ENCODE results near the gene PPP1R7.
A peak's percentile ranks its signal among the peaks of the same experiment; 100 is the strongest.

The PPP1R7 gene

DNA sequence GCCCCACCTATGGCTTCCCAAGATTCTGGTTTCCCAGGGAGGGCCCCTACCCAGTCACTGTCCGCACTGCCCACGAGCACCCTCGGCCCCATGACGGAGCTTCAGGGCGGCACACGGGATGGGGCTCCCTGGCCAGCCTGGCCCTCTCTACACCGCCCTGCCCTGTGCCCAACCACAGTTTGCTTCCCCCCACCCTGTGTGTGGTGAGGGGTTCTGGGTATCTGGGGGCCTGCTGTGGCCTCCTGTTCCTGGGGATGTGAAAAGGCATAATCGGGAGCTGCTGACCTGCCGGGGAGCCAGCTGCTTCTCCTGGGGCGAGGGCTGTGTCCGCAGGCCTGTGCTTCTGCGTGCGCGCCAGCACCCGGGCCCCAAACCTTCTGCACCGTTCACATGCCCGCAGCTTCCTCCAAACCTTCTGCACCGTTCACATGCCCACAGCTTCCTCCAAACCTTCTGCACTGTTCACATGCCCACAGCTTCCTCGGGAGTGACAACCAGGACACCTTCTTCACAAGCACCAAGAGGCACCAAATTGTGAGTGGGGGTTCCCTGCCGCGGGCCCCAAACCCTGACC is 50.6 kb downstream of the PPP1R7 start:
- Mint-ChIP-seq H3K9me3 (no peaks in the 10 kb centered on the region), H3K27ac (no peak overlapping the region), H3K36me3 (no peaks in the 10 kb centered on the region), H3K27me3 (peaks cover 15% of the 10 kb centered on the region), H3K4me1 (no peaks in the 10 kb centered on the region), H3K4me3 (no peak overlapping the region)
- ATAC-seq, result no peak

- Mint-ChIP-seq H3K36me3 (no peaks in the 10 kb centered on the region), H3K27ac (no peak overlapping the region), H3K4me3 (no peak overlapping the region), H3K9me3 (no peaks in the 10 kb centered on the region), H3K4me1 (no peaks in the 10 kb centered on the region), H3K27me3 (peaks cover 15% of the 10 kb centered on the region)
- no peak for ATAC-seq
These were observed 51.4 kb downstream of the PPP1R7 start for GRCh38 chr2:241201445-241202267.

DNA sequence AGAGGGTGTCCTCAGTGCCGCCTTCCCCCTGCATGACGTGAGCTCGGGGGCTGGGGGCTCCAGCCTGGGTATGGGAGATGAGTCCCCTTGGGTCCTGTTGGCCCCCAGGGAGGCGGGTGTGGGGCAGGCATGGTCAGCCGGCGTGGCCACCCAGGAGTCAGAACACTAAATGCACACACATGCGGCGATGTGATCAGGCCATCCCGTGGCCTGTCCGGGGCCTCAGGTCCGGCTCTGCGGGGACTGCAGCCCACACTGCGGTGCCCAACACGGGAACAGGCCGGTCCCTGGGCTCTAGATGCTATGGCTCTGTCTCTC is 52.0 kb downstream of the PPP1R7 start:
- Mint-ChIP-seq H3K9me3 (no peaks in the 10 kb centered on the region), H3K27ac (no peak overlapping the region), H3K36me3 (no peaks in the 10 kb centered on the region), H3K27me3 (peaks cover 15% of the 10 kb centered on the region), H3K4me3 (no peak overlapping the region), H3K4me1 (no peaks in the 10 kb centered on the region)
- no peak for ATAC-seq

DNA sequence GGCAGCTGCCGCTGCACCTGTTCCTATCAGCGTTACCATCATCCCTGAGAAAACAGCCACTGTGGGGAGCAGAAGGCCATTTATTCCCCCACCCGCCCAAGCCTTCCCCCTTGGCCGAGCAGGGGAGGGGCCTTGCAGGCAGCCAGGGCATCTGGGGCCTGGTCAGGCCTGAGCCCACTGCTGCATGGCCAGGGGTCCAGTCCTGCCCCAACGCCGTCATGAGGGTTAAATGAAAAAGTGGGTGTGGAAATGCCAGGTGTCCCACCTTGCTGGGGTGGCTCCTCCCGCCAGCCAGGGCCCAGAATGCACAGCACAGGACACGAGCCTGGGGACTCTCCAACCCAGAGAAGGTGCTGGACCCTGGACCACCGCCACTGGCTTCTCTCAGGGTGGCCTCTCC is 52.4 kb downstream of the PPP1R7 start:
- Mint-ChIP-seq H3K36me3 (no peaks in the 10 kb centered on the region), H3K4me1 (no peaks in the 10 kb centered on the region), H3K27me3 (peaks cover 15% of the 10 kb centered on the region), H3K27ac (no peak overlapping the region), H3K9me3 (no peaks in the 10 kb centered on the region), H3K4me3 (no peak overlapping the region)
- ATAC-seq, result no peak

DNA sequence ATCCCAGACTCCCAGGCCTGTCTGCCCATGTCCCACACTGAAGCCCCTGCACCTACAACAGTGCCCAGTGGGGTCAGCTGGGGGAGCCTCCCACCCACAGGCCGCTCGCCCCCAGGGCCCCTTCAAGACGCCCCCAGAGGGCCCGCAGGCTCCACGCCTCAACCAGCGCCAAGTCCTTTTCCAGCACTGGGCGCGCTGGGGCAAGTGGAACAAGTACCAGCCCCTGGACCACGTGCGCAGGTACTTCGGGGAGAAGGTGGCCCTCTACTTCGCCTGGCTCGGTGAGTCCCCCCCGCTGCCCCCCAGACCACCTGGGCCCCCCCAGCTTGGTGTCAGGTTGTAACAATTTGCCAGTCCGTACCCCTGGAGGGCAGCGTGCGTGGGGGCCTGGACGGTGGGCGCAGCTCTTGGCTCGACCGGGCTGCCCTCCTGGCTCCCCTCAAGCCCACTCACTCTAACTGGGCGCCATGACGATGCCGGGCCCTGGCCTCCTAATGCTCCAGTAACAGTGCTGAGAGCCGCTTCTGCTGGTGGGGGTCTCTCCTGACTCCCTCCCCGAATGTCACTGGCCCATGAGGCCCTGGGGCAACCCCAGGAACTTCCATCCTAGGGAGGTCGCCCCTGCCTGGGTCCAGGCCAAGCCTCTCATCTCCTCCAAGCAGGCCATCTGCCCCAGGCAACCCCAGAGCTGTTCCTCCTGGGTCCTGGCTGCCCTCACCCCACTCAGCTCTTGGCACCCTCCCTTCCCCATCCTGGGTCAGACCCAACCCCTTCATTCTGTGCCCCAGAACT is 53.1 kb downstream of the PPP1R7 start:
- Mint-ChIP-seq H3K4me3 (no peak overlapping the region), H3K27ac (no peak overlapping the region), H3K9me3 (no peaks in the 10 kb centered on the region), H3K27me3 (peaks cover 15% of the 10 kb centered on the region), H3K4me1 (no peaks in the 10 kb centered on the region), H3K36me3 (no peaks in the 10 kb centered on the region)
- ATAC-seq, result peak; percentile 14

DNA sequence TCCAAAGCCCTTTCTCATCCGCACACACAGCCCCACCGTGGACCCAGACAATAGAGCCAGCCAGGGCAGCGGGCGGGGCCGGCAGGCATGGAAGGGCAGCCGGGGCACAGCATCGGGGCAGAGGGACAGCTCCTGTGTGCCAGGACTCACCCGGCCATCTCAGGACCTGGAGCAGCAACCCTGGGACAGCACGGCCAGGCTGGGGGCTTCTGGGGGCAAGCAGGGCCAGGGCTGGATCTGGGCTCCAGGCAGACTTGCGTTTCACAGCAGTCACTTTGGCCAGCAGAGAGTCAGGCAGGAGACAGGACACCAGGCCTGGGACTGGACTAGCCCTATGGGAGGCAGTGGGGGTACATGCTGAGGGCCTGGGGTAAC is 53.7 kb downstream of the PPP1R7 start:
- Mint-ChIP-seq H3K9me3 (no peaks in the 10 kb centered on the region), H3K27ac (no peak overlapping the region), H3K4me1 (no peaks in the 10 kb centered on the region), H3K36me3 (no peaks in the 10 kb centered on the region), H3K27me3 (peaks cover 15% of the 10 kb centered on the region), H3K4me3 (no peak overlapping the region)
- ATAC-seq, result no peak

GRCh38 chr2:241204490-241204889 is 54.2 kb downstream of the PPP1R7 start:
- Mint-ChIP-seq H3K9me3 (no peaks in the 10 kb centered on the region), H3K4me3 (no peak overlapping the region), H3K36me3 (no peaks in the 10 kb centered on the region), H3K27me3 (peaks cover 15% of the 10 kb centered on the region), H3K4me1 (no peaks in the 10 kb centered on the region), H3K27ac (no peak overlapping the region)
- ATAC-seq, result no peak

- H3K9me3 Mint-ChIP-seq, result no peaks in the 10 kb centered on the region
- no peaks in the 10 kb centered on the region for H3K4me1 Mint-ChIP-seq
- peaks cover 15% of the 10 kb centered on the region for H3K27me3 Mint-ChIP-seq
- no peak overlapping the region for H3K4me3 Mint-ChIP-seq
- no peak overlapping the region for H3K27ac Mint-ChIP-seq
- H3K36me3 Mint-ChIP-seq, result no peaks in the 10 kb centered on the region
- no peak for ATAC-seq
These were observed 54.8 kb downstream of the PPP1R7 start for GRCh38 chr2:241205086-241205485.

DNA sequence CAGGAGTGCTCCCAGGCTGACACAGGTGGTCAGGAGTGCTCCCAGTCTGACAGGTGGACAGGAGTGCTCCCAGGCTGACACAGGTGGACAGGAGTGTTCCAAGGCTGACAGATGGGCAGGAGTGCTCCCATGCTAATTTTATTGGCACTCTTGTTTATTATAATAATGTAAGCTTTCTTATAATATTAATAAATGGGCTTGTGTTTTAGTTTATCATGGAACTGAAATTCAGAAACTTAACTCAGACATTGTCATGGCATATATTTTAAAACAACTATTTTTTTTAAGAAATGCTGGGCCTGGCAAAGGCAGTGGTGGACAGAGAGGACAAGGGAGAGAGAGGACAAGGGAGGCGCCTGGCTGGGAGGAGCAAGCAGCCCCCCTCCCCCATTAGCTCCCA is 56.9 kb downstream of the PPP1R7 start:
- Mint-ChIP-seq H3K27ac (no peak overlapping the region), H3K36me3 (no peaks in the 10 kb centered on the region), H3K27me3 (peaks cover 15% of the 10 kb centered on the region), H3K9me3 (no peaks in the 10 kb centered on the region), H3K4me3 (no peak overlapping the region), H3K4me1 (peaks cover 7% of the 10 kb centered on the region)
- ATAC-seq, result no peak

DNA sequence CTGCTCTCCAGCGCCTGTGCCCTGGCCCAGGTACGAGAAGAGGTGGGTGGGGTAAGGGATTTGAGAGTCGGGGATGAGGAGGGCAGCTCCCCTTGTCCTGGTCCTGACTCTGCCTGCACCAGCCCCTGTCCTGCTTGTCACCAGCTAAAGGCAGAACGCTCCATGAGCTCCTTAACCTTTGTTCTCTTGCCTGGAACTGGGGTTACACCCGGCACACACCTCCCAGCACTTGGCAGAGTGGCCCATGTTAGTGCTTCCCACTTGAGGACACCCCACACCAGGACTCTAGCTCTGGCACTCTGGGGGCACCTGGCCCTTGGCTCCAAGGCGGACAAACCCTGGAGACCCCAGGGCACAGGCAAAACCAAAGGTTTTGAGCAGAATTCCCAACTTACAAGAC is 57.4 kb downstream of the PPP1R7 start:
- H3K27me3 Mint-ChIP-seq, result peaks cover 15% of the 10 kb centered on the region
- H3K36me3 Mint-ChIP-seq, result no peaks in the 10 kb centered on the region
- H3K4me1 Mint-ChIP-seq, result peaks cover 7% of the 10 kb centered on the region
- ATAC-seq, result no peak
- no peaks in the 10 kb centered on the region for H3K9me3 Mint-ChIP-seq
- no peak overlapping the region for H3K27ac Mint-ChIP-seq
- no peak overlapping the region for H3K4me3 Mint-ChIP-seq

DNA sequence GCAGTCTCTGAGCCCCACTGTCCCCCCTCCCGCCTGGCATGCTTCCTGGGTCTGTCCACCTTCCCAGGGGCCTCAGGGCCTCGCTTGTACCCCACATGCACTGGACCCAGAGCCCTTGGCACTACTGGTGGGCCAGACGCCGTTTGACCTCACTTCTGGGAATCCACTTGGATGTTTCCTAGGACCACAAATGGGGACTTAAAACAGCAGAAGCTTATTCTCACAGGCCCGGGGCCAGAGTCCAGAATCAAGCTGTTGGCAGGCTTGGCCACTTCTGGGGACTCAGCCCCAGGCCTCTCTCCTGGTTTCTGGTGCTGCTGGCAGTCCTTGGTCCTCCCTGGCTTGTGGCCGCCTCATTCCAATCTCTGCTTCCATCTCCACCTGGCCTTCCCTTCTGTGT is 57.8 kb downstream of the PPP1R7 start:
- H3K4me3 Mint-ChIP-seq, result no peak overlapping the region
- H3K27me3 Mint-ChIP-seq, result peaks cover 15% of the 10 kb centered on the region
- H3K36me3 Mint-ChIP-seq, result no peaks in the 10 kb centered on the region
- ATAC-seq, result no peak
- no peaks in the 10 kb centered on the region for H3K9me3 Mint-ChIP-seq
- H3K4me1 Mint-ChIP-seq, result peaks cover 7% of the 10 kb centered on the region
- no peak overlapping the region for H3K27ac Mint-ChIP-seq

DNA sequence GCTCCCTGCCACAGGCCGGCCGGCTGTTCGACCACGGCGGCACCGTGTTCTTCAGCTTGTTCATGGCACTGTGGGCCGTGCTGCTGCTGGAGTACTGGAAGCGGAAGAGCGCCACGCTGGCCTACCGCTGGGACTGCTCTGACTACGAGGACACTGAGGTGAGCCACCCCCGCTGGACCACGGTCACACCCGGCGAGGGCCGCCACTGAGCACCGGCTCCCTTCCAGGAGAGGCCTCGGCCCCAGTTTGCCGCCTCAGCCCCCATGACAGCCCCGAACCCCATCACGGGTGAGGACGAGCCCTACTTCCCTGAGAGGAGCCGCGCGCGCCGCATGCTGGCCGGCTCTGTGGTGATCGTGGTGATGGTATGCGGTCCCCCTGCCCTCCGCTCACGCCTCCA is 59.0 kb downstream of the PPP1R7 start:
- no peaks in the 10 kb centered on the region for H3K36me3 Mint-ChIP-seq
- ATAC-seq, result no peak
- no peak overlapping the region for H3K27ac Mint-ChIP-seq
- H3K4me3 Mint-ChIP-seq, result no peak overlapping the region
- H3K27me3 Mint-ChIP-seq, result peaks cover 9% of the 10 kb centered on the region
- no peaks in the 10 kb centered on the region for H3K9me3 Mint-ChIP-seq
- peaks cover 7% of the 10 kb centered on the region for H3K4me1 Mint-ChIP-seq

DNA sequence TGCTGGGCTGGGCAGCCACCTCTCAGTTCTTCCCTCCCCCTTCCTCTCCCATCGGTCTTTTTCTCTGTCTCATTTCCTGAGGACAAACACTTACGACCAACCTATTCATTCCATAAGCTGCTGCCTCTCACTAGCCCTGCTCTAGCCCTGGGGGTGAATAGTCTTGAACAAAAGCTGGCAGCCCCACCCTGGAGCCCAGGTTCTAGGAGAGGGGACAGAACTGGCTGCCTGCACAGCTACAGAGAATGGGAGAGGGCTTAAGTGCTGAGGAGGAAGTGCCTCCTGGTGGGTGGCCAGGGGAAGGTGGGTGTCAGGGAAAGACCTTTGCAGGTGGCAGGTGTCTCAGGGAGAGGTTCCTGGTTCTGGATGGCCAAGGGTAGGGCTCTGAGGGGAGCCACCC is 61.0 kb downstream of the PPP1R7 start:
- peak overlapping the region; percentile 43 for H3K27ac Mint-ChIP-seq
- ATAC-seq, result no peak
- no peaks in the 10 kb centered on the region for H3K36me3 Mint-ChIP-seq
- H3K9me3 Mint-ChIP-seq, result no peaks in the 10 kb centered on the region
- H3K4me1 Mint-ChIP-seq, result peaks cover 7% of the 10 kb centered on the region
- no peaks in the 10 kb centered on the region for H3K27me3 Mint-ChIP-seq
- no peak overlapping the region for H3K4me3 Mint-ChIP-seq

DNA sequence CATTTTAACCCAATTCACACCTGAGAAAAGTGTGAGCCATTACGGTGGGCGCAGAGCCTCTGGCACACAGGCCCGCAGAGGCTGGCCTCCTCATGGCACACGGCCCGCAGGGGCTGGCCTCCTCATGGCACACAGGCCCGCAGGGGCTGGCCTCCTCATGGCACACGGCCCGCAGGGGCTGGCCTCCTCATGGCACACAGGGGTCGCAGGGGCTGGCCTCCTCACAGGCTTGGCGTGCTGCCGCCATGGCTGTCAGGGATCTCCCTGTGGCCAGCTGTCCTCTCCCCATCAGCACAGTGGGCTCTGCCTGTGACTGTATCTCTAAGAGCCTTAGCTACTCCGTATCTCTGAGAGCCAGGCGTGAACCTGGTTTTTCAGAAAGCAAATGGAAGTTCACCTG is 62.8 kb downstream of the PPP1R7 start:
- Mint-ChIP-seq H3K27me3 (no peaks in the 10 kb centered on the region), H3K4me3 (no peak overlapping the region), H3K36me3 (no peaks in the 10 kb centered on the region), H3K9me3 (no peaks in the 10 kb centered on the region), H3K4me1 (peaks cover 7% of the 10 kb centered on the region), H3K27ac (no peak overlapping the region)
- no peak for ATAC-seq

GRCh38 chr2:241213567-241213966 is 63.3 kb downstream of the PPP1R7 start:
- no peaks in the 10 kb centered on the region for H3K27me3 Mint-ChIP-seq
- no peak overlapping the region for H3K4me3 Mint-ChIP-seq
- no peak overlapping the region for H3K27ac Mint-ChIP-seq
- no peak for ATAC-seq
- no peaks in the 10 kb centered on the region for H3K36me3 Mint-ChIP-seq
- H3K4me1 Mint-ChIP-seq, result peaks cover 11% of the 10 kb centered on the region
- H3K9me3 Mint-ChIP-seq, result no peaks in the 10 kb centered on the region

DNA sequence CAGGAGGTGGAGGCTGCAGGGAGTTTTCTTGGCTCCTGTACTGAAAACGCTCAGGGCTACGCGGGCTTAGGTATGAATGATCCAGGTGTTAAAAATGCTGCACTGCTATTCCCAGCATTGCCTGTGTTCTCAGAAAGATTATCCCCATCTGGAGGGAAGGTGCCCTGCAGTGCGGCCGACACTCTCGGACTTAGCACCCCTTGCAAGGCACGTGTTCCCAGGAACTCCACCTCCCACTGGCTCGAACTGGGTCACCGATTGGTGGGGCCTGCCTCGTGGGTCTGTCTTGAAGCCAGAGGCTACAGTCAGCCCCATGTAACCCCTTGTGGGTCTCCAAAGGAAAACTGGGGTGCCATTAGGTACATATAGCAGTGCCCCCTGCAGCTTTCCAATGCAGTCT is 63.9 kb downstream of the PPP1R7 start:
- peaks cover 18% of the 10 kb centered on the region for H3K4me1 Mint-ChIP-seq
- no peak overlapping the region for H3K27ac Mint-ChIP-seq
- no peak overlapping the region for H3K4me3 Mint-ChIP-seq
- no peak for ATAC-seq
- H3K9me3 Mint-ChIP-seq, result no peaks in the 10 kb centered on the region
- no peaks in the 10 kb centered on the region for H3K36me3 Mint-ChIP-seq
- no peaks in the 10 kb centered on the region for H3K27me3 Mint-ChIP-seq
